H1 (cell line): Measurements from ENCODE around the gene WIPF3. TPM values are rescaled to one million over a fixed set of nuclear protein-coding genes. Genes with fewer than 3 reads are reported as not detected.

Experiments
- CTCF ChIA-PET: fragments of 300-600 bp; sonication (Branson Sonifier 250); formaldehyde crosslinking; loops from one replicate; lab custom pipeline; 2021; ENCODE audit not compliant: partially characterized antibody; lab: Charles Lee
- POLR2A ChIA-PET: fragments of 300-600 bp; sonication (Branson Sonifier 250); formaldehyde crosslinking; loops from one replicate; lab custom pipeline; 2021; ENCODE audit warnings: inconsistent platforms; ENCODE audit not compliant: partially characterized antibody; lab: Charles Lee
- DNase-seq, 2 experiments: peaks; one replicate each; pipeline versions ENCODE4 v3.0.0 to v3.0.0-alpha.2; 2010 to 2022; ENCODE audit warnings: low spot score in 2 of 2, low read depth in 1 of 2, mixed read lengths in 1 of 2
- FAIRE-seq: peaks from 2 replicates; lab custom pipeline; 2011; peaks lifted over from hg19 to GRCh38; lab: Jason Lieb, UNC
- H2AFZ ChIP-seq: 2 replicates; pipeline ENCODE4 v1.8.1; 2012; ENCODE audit warnings: low read length, inconsistent platforms
- H2AK5ac ChIP-seq: 2 replicates; pipeline ENCODE4 v1.6.1; 2013; ENCODE audit warnings: low read depth, low read length
- H2BK120ac ChIP-seq: replicated peaks from 2 replicates; pipeline ENCODE3; 2013; ENCODE audit warnings: low read depth, low read length, inconsistent platforms
- H2BK12ac ChIP-seq: 2 replicates; pipeline ENCODE4 v1.6.1; 2013; ENCODE audit warnings: low read depth, low read length
- H2BK15ac ChIP-seq: 2 replicates; pipeline ENCODE4 v1.6.1; 2013; ENCODE audit warnings: low read length
- H2BK20ac ChIP-seq: 2 replicates; pipeline ENCODE4 v1.6.1; 2013; ENCODE audit warnings: low read length
- H2BK5ac ChIP-seq: 2 replicates; pipeline ENCODE4 v1.6.1; 2013; ENCODE audit warnings: low read depth, low read length
- H3K14ac ChIP-seq: 2 replicates; pipeline ENCODE4 v1.6.1; 2013; ENCODE audit warnings: inconsistent platforms; ENCODE audit not compliant: insufficient read length
- H3K18ac ChIP-seq: 2 replicates; pipeline ENCODE4 v1.6.1; 2013; ENCODE audit warnings: low read length; ENCODE audit errors: extremely low read depth
- H3K23ac ChIP-seq: 2 replicates; pipeline ENCODE4 v1.6.1; 2013; ENCODE audit warnings: inconsistent platforms; ENCODE audit not compliant: insufficient read length
- H3K23me2 ChIP-seq: 2 replicates; pipeline ENCODE4 v1.6.1; 2013; ENCODE audit warnings: low read depth, low read length
- H3K27ac ChIP-seq: 2 replicates; pipeline ENCODE4 v1.6.1; 2011; ENCODE audit warnings: low read depth, low read length, inconsistent platforms
- H3K27me3 ChIP-seq, 4 experiments: replicated peaks in 1 of 4; 1 replicate in 1 of 4; 2 replicates in 3 of 4; pipeline versions ENCODE4 v1.6.1 to v1.8.1; 2011 to 2013; ENCODE audit warnings: low read length in 3 of 4, mild to moderate bottlenecking in 3 of 4, inconsistent platforms in 2 of 4, mixed read lengths in 2 of 4, moderate library complexity in 1 of 4; ENCODE audit not compliant: control insufficient read depth in 3 of 4, insufficient read depth in 3 of 4; ENCODE audit errors: extremely low read depth in 1 of 4
- H3K36me3 ChIP-seq, 4 experiments: 2 replicates each; pipeline versions ENCODE4 v1.6.1 to v1.8.1; 2011 to 2013; ENCODE audit warnings: mild to moderate bottlenecking in 4 of 4, low read length in 3 of 4, moderate library complexity in 2 of 4, control low read depth in 1 of 4, inconsistent platforms in 1 of 4; ENCODE audit not compliant: insufficient read depth in 4 of 4, control insufficient read depth in 2 of 4
- H3K4ac ChIP-seq: replicated peaks from 2 replicates; pipeline ENCODE3; 2013; ENCODE audit warnings: low read length, low read depth, mixed read lengths, inconsistent platforms; ENCODE audit not compliant: insufficient read length
- H3K4me1 ChIP-seq, 4 experiments: replicated peaks in 1 of 4; 1 replicate in 1 of 4; 2 replicates in 3 of 4; pipeline versions ENCODE4 v1.6.1 to v1.8.1; 2011 to 2013; ENCODE audit warnings: low read length in 3 of 4, inconsistent platforms in 2 of 4, mixed read lengths in 1 of 4; ENCODE audit not compliant: insufficient read depth in 4 of 4, control insufficient read depth in 3 of 4
- H3K4me2 ChIP-seq, 2 experiments: 2 replicates each; pipeline versions ENCODE4 v1.6.1 to v1.8.1; 2011 to 2013; ENCODE audit warnings: low read depth in 2 of 2, low read length in 2 of 2, control low read depth in 1 of 2, inconsistent platforms in 1 of 2, mild to moderate bottlenecking in 1 of 2; ENCODE audit not compliant: insufficient read depth in 1 of 2
- H3K4me3 ChIP-seq, 4 experiments: fragments of 200-600, 300-600 bp in 1 of 4; sonication (generic), shearing (Covaris generic), sonication (Bioruptor Twin) in 1 of 4; 2 replicates each; pipeline versions ENCODE4 v1.5.1 to v1.8.1; 2011 to 2016; ENCODE audit warnings: low read length in 4 of 4, low read depth in 3 of 4, control low read depth in 2 of 4, inconsistent platforms in 2 of 4, mild to moderate bottlenecking in 2 of 4, mixed read lengths in 1 of 4, moderate library complexity in 1 of 4; ENCODE audit not compliant: insufficient read depth in 2 of 4; ENCODE audit errors: extremely low read depth in 1 of 4
- H3K56ac ChIP-seq: replicated peaks from 2 replicates; pipeline ENCODE3; 2013; ENCODE audit warnings: low read depth, mild to moderate bottlenecking, mixed read lengths, low read length, inconsistent platforms; ENCODE audit not compliant: insufficient read length
- H3K79me1 ChIP-seq: 2 replicates; pipeline ENCODE4 v1.6.1; 2013; ENCODE audit warnings: low read depth, low read length, control low read depth
- H3K79me2 ChIP-seq, 2 experiments: 2 replicates each; pipeline versions ENCODE4 v1.6.1 to v1.8.1; 2012 to 2013; ENCODE audit warnings: low read length in 2 of 2, mild to moderate bottlenecking in 2 of 2, inconsistent platforms in 1 of 2; ENCODE audit not compliant: insufficient read depth in 2 of 2, control insufficient read depth in 1 of 2
- H3K9ac ChIP-seq, 4 experiments: replicated peaks in 1 of 4; 1 replicate in 1 of 4; 2 replicates in 3 of 4; pipeline versions ENCODE4 v1.6.1 to v1.8.1; 2011 to 2013; ENCODE audit warnings: low read depth in 3 of 4, low read length in 3 of 4, control low read depth in 2 of 4, mild to moderate bottlenecking in 2 of 4, moderate library complexity in 2 of 4, inconsistent platforms in 1 of 4; ENCODE audit errors: extremely low read depth in 1 of 4
- H3K9me3 ChIP-seq, 2 experiments: 2 replicates each; pipeline versions ENCODE4 v1.6.1 to v1.8.1; 2012 to 2013; ENCODE audit warnings: mild to moderate bottlenecking in 2 of 2, moderate library complexity in 2 of 2, control low read depth in 1 of 2, inconsistent platforms in 1 of 2, low read depth in 1 of 2, low read length in 1 of 2, mixed read lengths in 1 of 2; ENCODE audit not compliant: insufficient read depth in 2 of 2
- H4K20me1 ChIP-seq, 2 experiments: replicated peaks in 1 of 2; 2 replicates each; pipeline versions ENCODE3 to v1.8.1; 2011 to 2013; ENCODE audit warnings: inconsistent platforms in 2 of 2, low read length in 2 of 2, mild to moderate bottlenecking in 1 of 2; ENCODE audit not compliant: insufficient read depth in 2 of 2, control insufficient read depth in 1 of 2
- H4K5ac ChIP-seq: 2 replicates; pipeline ENCODE4 v1.6.1; 2013; ENCODE audit warnings: low read length, low read depth, mixed read lengths, inconsistent platforms; ENCODE audit not compliant: insufficient read length
- H4K8ac ChIP-seq: 2 replicates; pipeline ENCODE4 v1.8.0; 2013; ENCODE audit warnings: mild to moderate bottlenecking, moderate library complexity, low read length, inconsistent platforms; ENCODE audit not compliant: insufficient read depth; ENCODE audit errors: extremely low read depth
- H4K91ac ChIP-seq: replicated peaks from 2 replicates; pipeline ENCODE3; 2013; ENCODE audit warnings: low read length, mixed read lengths, inconsistent platforms; ENCODE audit not compliant: insufficient read length
- CBX8 ChIP-seq: fragments of 300-800, 300-1000 bp; sonication (generic); IDR thresholded peaks from 2 replicates; pipeline ENCODE4 v1.7.1; 2016; ENCODE audit warnings: low read depth, low read length, borderline replicate concordance
- HDAC2 ChIP-seq, 2 experiments: fragments of 300-600 bp in 1 of 2; sonication (generic) in 1 of 2; IDR thresholded peaks; 2 replicates each; pipeline ENCODE4 v1.6.1; 2011 to 2012; ENCODE audit warnings: low read depth in 2 of 2, low read length in 2 of 2, mild to moderate bottlenecking in 2 of 2, moderate library complexity in 2 of 2, borderline replicate concordance in 1 of 2, inconsistent platforms in 1 of 2
- JUND ChIP-seq: IDR thresholded peaks from 2 replicates; pipeline ENCODE4 v1.6.1; 2011; ENCODE audit warnings: mild to moderate bottlenecking, improper control_type of control experiment, low read length
- SP1 ChIP-seq: IDR thresholded peaks from 2 replicates; pipeline ENCODE4 v1.6.1; 2011; ENCODE audit warnings: low read depth, low read length
- SUZ12 ChIP-seq: fragments of 200-600 bp; sonication (generic); IDR thresholded peaks from 2 replicates; pipeline ENCODE4 v1.6.1; 2012; ENCODE audit warnings: mild to moderate bottlenecking, inconsistent platforms, low read length, moderate library complexity, mixed read lengths
- WGBS, 2 experiments: shearing (Covaris generic) in 1 of 2; methylation state at CpG; one replicate each; pipeline versions ENCODE4 v1.1.6 to v1.1.7; 2013 to 2015; ENCODE audit warnings: low lambda C conversion rate in 2 of 2, mixed read lengths in 2 of 2, inconsistent platforms in 1 of 2, low coverage in 1 of 2, missing lambda C conversion rate in 1 of 2; ENCODE audit not compliant: insufficient replicate concordance in 2 of 2, insufficient coverage in 1 of 2, insufficient read length in 1 of 2; ENCODE audit errors: extremely low coverage in 1 of 2, missing lambda C conversion rate in 1 of 2; 5-methylcytosine and 5-hydroxymethylcytosine counted together
- polyA plus RNA-seq, 7 experiments: library from polyadenylated mRNA; depleted of rRNA in 3 of 7; stranded (reverse) in 5 of 7; unstranded in 2 of 7; fragments of >200 nt in 5 of 7; fragments of 200-250 nt in 2 of 7; gene quantifications; 1 replicate in 5 of 7; 2 replicates in 1 of 7; 4 replicates in 1 of 7; pipeline versions ENCODE4 v1.2.1 to v1.2.3, GENCODE V29; 2011 to 2013; ENCODE audit warnings: missing spikeins in 2 of 7, mixed read lengths in 2 of 7
- total RNA-seq: library from RNA; stranded (reverse); fragmentation: NEBNext Ultra II Directional; extraction: Animal tissue kit (Norgen Biotek cat#: 25700); gene quantifications from 2 replicates; pipeline ENCODE4 v1.2.1, GENCODE V29; 2021

WIPF3 gene
- total and polyA plus RNA-seq, 2 of the 8 experiments (the other 6 are each of a cell fraction or from before 2014, with no cell fraction given): 5.0 to 12.1 TPM

GRCh38 chr7:29914180-29914579 lies 107.9 kb downstream of the WIPF3 start:
- POLR2A ChIA-PET: no interaction called here
- Histone ChIP-seq H3K4me3 (no peak overlapping the region), H3K4me2 (no peak overlapping the region), H3K18ac (no peak overlapping the region), H3K14ac (no peak overlapping the region), H2BK120ac (no peak overlapping the region), H3K79me1 (no peaks in the 10 kb centered on the region), H3K23me2 (no peaks in the 10 kb centered on the region), H2AFZ (no peak overlapping the region), H4K20me1 (peaks cover 0 to 2% of the 10 kb centered on the region in 2 experiments), H3K27me3 (no peaks in the 10 kb centered on the region), H4K8ac (no peak overlapping the region), H2BK20ac (no peak overlapping the region), H2AK5ac (no peak overlapping the region), H3K79me2 (no peaks in the 10 kb centered on the region)
- DNase-seq (no peak), FAIRE-seq (no peak)
- no peak for TF ChIP-seq JUND
- no peak for TF ChIP-seq SUZ12
- no peak for TF ChIP-seq CBX8
- TF ChIP-seq SP1: no peak
- no peak for TF ChIP-seq HDAC2 (IDR thresholded peaks at IDR 0.05; ENCODE audit: borderline replicate concordance in 1 of 2, low read depth in 2 of 2, low read length in 2 of 2)
- TF ChIP-seq, all 59 proteins: peak for 0
- no peak overlapping the region for H3K56ac ChIP-seq
- peaks cover 0 to 3% (median 2%) of the 10 kb centered on the region in 4 experiments; a peak in 3 of 8 replicates for H3K36me3 ChIP-seq
- no peak overlapping the region for H3K4ac ChIP-seq
- CTCF ChIA-PET: interaction anchor here (1.0 to 1.1 kb wide), 2 partner anchors 166 to 279 kb away, joined by 3 read pairs; no protein-coding TSS in a partner anchor
- H2BK12ac ChIP-seq: no peak overlapping the region
- no peak overlapping the region for H3K27ac ChIP-seq
- H3K9me3 ChIP-seq: no peaks in the 10 kb centered on the region
- no peak overlapping the region for H4K5ac ChIP-seq
- H3K4me1 ChIP-seq: no peaks in the 10 kb centered on the region
- no peak overlapping the region for H2BK15ac ChIP-seq
- H4K91ac ChIP-seq: no peak overlapping the region
- H2BK5ac ChIP-seq: no peak overlapping the region
- 82% methylated on average over 4 of the region's 4 CpGs; no CpG with 5 or more reads in 1 of the 2 experiments for whole genome bisulfite sequencing, 2 experiments
- no peak overlapping the region for H3K23ac ChIP-seq
- no peak overlapping the region for H3K9ac ChIP-seq
